Lower leg skin (tissue), 4 donors: ENCODE data around the gene SMPDL3B. TPM values are rescaled to one million over a fixed set of nuclear protein-coding genes. Genes with fewer than 3 reads are reported as not detected.

Source experiments
- DNase-seq, 2 donors: peaks; one replicate each; pipeline ENCODE4 v3.0.0-alpha.2; 2019; ENCODE audit warnings: low spot score in 2 of 2
- H3K4me3 ChIP-seq: fragments of 200-600 bp; sonication (generic); 2 replicates; pipeline ENCODE4 v1.5.1; 2017; ENCODE audit warnings: mild to moderate bottlenecking, low read depth; ENCODE audit not compliant: poor library complexity, severe bottlenecking
- POLR2A ChIP-seq, 2 donors: fragments of 450-650 bp; IDR thresholded peaks; one replicate each; pipeline ENCODE4 v1.6.1; 2016 to 2017; ENCODE audit warnings: antibody characterized with exemption in 2 of 2, mild to moderate bottlenecking in 1 of 2, moderate library complexity in 1 of 2
- WGBS, 2 donors: methylation state at CpG; one replicate each; pipeline ENCODE4 v1.1.5; 2018; 5-methylcytosine and 5-hydroxymethylcytosine counted together
- intact Hi-C: fragments of 100-400 bp; cut with DNase I; formaldehyde crosslinking; loops from one replicate; pipeline ENCODE4 v1.15.0; 2023; ENCODE audit warnings: low total_unique reads
- total RNA-seq, 4 donors: library from RNA; depleted of rRNA; stranded (reverse); fragments of >200 nt; gene quantifications; one replicate each; pipeline ENCODE4 v1.1.0, GENCODE V29; 2016
- TF ChIP-seq, protein P1 (sequence below), 3 donors: fragments of 450-650 bp; IDR thresholded peaks; one replicate each; pipeline ENCODE4 v1.5.1; 2016; ENCODE audit warnings: antibody characterized with exemption in 3 of 3, mild to moderate bottlenecking in 3 of 3, moderate library complexity in 2 of 3

The SMPDL3B gene
- 1 to 10 TPM in 3 of 4 donors, under 1 TPM in 1; 0.55 to 3.5 (median 2.1) TPM for total RNA-seq

DNA sequence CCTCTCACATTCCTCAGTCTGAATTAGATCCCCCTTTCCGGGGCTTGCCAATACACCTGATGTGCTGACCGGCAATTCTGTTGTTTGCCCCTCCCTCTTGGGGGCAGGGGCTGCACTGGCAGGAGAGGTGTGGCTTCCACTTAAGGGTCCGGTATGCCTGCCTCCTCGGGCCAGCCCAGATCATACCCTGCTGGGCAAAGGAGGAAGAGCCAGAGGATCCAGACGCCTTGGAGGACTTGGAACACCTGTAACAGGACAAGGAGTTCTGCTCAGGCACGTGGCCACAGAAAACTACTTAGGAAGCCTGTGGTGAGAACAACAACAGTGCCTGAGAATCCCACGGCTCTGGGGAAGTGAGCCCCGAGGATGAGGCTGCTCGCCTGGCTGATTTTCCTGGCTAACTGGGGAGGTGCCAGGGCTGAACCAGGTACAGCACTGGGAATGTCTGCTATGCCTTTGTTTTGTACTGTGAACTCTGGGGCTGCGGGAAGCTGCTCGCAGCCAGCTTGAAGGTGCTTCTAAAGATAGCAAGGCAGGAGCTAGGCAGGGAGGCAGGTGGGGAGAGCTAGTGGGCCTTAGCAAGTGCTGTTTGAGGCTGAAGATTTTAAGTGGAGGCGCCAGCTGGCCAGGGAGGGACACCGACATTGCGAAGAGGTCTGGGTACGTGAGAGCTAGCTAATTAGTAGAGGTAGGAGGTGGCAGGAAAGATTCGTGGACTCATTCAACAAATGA lies at the start of gene SMPDL3B:
SMPDL3B (plus strand) TSS at position 183 of the 732 bp plus-strand sequence; CDS start at position 367, 184 bp downstream.
- DNase-seq, result no peak
- no peak within 1 kb of the TSS for H3K4me3 ChIP-seq
- WGBS, 2 donors, result 5 to 15% methylated on average over 13 to 16 of the region's 16 CpGs
- TF ChIP-seq, protein P1, sequence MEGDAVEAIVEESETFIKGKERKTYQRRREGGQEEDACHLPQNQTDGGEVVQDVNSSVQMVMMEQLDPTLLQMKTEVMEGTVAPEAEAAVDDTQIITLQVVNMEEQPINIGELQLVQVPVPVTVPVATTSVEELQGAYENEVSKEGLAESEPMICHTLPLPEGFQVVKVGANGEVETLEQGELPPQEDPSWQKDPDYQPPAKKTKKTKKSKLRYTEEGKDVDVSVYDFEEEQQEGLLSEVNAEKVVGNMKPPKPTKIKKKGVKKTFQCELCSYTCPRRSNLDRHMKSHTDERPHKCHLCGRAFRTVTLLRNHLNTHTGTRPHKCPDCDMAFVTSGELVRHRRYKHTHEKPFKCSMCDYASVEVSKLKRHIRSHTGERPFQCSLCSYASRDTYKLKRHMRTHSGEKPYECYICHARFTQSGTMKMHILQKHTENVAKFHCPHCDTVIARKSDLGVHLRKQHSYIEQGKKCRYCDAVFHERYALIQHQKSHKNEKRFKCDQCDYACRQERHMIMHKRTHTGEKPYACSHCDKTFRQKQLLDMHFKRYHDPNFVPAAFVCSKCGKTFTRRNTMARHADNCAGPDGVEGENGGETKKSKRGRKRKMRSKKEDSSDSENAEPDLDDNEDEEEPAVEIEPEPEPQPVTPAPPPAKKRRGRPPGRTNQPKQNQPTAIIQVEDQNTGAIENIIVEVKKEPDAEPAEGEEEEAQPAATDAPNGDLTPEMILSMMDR (IDR thresholded peaks at IDR 0.05), result no peak
- TF ChIP-seq POLR2A (IDR thresholded peaks at IDR 0.05), result no peak
- intact Hi-C loops, result no loop called here

DNA sequence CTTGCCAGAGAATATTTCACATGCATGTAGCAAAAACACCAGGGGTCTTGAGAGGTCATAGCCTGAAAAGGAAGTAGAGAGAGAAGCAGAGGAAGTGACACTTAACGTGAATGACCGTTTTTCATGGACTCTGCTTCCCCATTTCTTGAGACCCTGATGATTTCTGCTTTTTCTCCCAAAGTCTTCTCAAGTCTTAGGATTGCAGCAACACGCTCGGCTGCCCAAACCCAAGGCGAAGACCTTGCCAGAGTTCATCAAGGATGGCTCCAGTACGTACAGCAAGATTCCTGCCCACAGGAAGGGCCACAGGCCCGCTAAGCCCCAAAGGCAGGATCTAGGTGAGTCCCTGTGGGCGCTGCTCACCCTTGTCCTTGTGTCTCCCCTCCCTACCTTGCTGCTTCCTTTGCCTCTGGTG lies 49.7 kb upstream of the SMPDL3B start:
- peak in 1 of 2 donors; percentile 70 for DNase-seq
- TF ChIP-seq, protein P1 (IDR thresholded peaks at IDR 0.05), result no peak
- no peak for TF ChIP-seq POLR2A (IDR thresholded peaks at IDR 0.05)
- H3K4me3 ChIP-seq, result no peak overlapping the region
- 86 to 92% methylated on average over 8 of the region's 8 CpGs for WGBS, 2 donors
- intact Hi-C loops, result no loop called here

DNA sequence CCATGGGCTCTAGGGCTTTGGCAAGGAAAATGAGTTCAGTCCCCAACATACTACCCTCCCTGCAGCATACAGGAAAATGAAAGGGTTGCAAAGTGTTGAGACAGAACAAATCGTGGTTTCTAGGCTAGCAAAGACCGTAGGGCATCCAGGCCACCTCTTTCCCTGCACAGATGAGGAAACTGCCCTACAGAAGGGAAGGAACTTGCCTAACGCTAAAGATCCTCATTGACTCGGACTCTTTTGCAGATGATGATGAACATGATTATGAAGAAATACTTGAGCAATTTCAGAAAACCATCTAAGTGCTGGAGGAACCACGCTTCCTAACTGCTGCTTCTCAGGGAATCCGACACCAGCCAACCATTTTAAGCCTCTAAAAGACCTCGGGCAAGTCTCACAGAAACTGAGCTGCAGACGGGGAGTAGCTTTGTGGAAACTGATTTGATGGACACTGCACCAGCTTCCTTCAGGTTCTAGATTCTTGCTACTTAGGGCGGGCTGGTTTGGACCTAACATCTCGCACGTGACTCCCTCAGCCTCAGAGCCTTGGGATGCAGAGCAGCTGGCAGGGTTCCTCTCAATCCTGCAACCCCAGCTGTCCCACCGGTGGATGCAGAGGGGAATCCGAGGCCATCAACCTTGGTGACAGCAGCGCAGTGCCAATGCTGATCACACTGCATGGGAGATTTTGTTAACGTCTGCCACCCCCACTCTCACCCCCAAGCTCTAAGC lies 49.0 kb upstream of the SMPDL3B start:
- peak in 1 of 2 donors; percentile 32 for DNase-seq
- intact Hi-C loops, result no loop called here
- 80 to 91% methylated on average over 14 to 15 of the region's 15 CpGs for WGBS, 2 donors
- TF ChIP-seq, protein P1 (IDR thresholded peaks at IDR 0.05), result no peak
- no peak for TF ChIP-seq POLR2A (IDR thresholded peaks at IDR 0.05)
- H3K4me3 ChIP-seq, result no peak overlapping the region

- TF ChIP-seq, protein P1 (IDR thresholded peaks at IDR 0.05), result no peak
- TF ChIP-seq POLR2A (IDR thresholded peaks at IDR 0.05), result no peak
- intact Hi-C loops, result no loop called here
- 91 to 96% methylated on average over 2 of the region's 2 CpGs for WGBS, 2 donors
- H3K4me3 ChIP-seq, result no peak overlapping the region
- peak in 1 of 2 donors; percentile 21 for DNase-seq
Observed at GRCh38 chr1:27886353-27886679, 48.5 kb upstream of the SMPDL3B start.

- no peak overlapping the region for H3K4me3 ChIP-seq
- TF ChIP-seq, protein P1 (IDR thresholded peaks at IDR 0.05), result no peak
- TF ChIP-seq POLR2A (IDR thresholded peaks at IDR 0.05), result no peak
- no peak for DNase-seq
- intact Hi-C loops, result no loop called here
- 80 to 82% methylated on average over 3 of the region's 3 CpGs for WGBS, 2 donors
Observed at GRCh38 chr1:27886744-27887143, 48.1 kb upstream of the SMPDL3B start.
